DOHH2 (cell line): Measurements from ENCODE around the gene SSTR5.

Source experiments
- H3F3A ChIP-seq: fragments of 200-600 bp; sonication (generic), shearing (Covaris generic); 2 replicates; pipeline ENCODE4 v1.6.0; 2016; ENCODE audit warnings: antibody characterized with exemption, mild to moderate bottlenecking; ENCODE audit not compliant: control insufficient read depth, insufficient read depth
- H3K27ac ChIP-seq: fragments of 200-600 bp; sonication (generic); 2 replicates; pipeline ENCODE4 v1.5.1; 2014; ENCODE audit warnings: low read depth, mild to moderate bottlenecking, low read length, moderate library complexity
- H3K27me3 ChIP-seq: fragments of 200-600 bp; sonication (generic); 2 replicates; pipeline ENCODE4 v1.6.1; 2014; ENCODE audit warnings: mild to moderate bottlenecking, low read length, mixed read lengths; ENCODE audit not compliant: control insufficient read depth
- H3K36me3 ChIP-seq: fragments of 200-600 bp; sonication (generic); 2 replicates; pipeline ENCODE4 v1.6.1; 2014; ENCODE audit warnings: mild to moderate bottlenecking, low read length, moderate library complexity, mixed read lengths; ENCODE audit not compliant: control insufficient read depth
- H3K4me1 ChIP-seq: fragments of 200-600 bp; sonication (generic); 2 replicates; pipeline ENCODE4 v1.6.1; 2014; ENCODE audit warnings: mild to moderate bottlenecking, low read length, mixed read lengths; ENCODE audit not compliant: control insufficient read depth
- H3K4me2 ChIP-seq: fragments of 200-600 bp; sonication (generic); 2 replicates; pipeline ENCODE4 v1.6.0; 2014; ENCODE audit warnings: mild to moderate bottlenecking, low read length, moderate library complexity
- H3K4me3 ChIP-seq: fragments of 200-600 bp; sonication (generic); 2 replicates; pipeline ENCODE4 v1.5.1; 2014; ENCODE audit warnings: mild to moderate bottlenecking, low read length, mixed read lengths
- H3K79me2 ChIP-seq: fragments of 200-600 bp; sonication (generic); 2 replicates; pipeline ENCODE4 v1.6.1; 2014; ENCODE audit warnings: mild to moderate bottlenecking, low read length, mixed read lengths; ENCODE audit not compliant: control insufficient read depth
- H3K9me2 ChIP-seq: fragments of 200-600 bp; sonication (generic); replicated peaks from 2 replicates; pipeline ENCODE4 v1.6.1; 2014; ENCODE audit warnings: mild to moderate bottlenecking, low read length, mixed read lengths; ENCODE audit not compliant: control insufficient read depth
- H3K9me3 ChIP-seq: fragments of 200-600 bp; sonication (generic); 2 replicates; pipeline ENCODE4 v1.6.1; 2014; ENCODE audit warnings: antibody characterized with exemption, low read length, mixed read lengths; ENCODE audit not compliant: control insufficient read depth, insufficient read depth
- H4K20me1 ChIP-seq: fragments of 200-600 bp; sonication (generic); 2 replicates; pipeline ENCODE4 v1.6.0; 2014; ENCODE audit warnings: low read depth, mild to moderate bottlenecking, antibody characterized with exemption, low read length, moderate library complexity; ENCODE audit not compliant: control insufficient read depth, insufficient read depth
- CTCF ChIP-seq: fragments of 200-600 bp; sonication (generic); IDR thresholded peaks from one replicate; pipeline ENCODE4 v1.5.1; 2014; ENCODE audit warnings: antibody characterized with exemption, mild to moderate bottlenecking, low read depth, low read length; ENCODE audit not compliant: poor library complexity, severe bottlenecking
- EZH2phosphoT487 ChIP-seq: fragments of 200-600 bp; sonication (generic); IDR thresholded peaks from 2 replicates; pipeline ENCODE4 v1.6.1; 2017; ENCODE audit warnings: borderline replicate concordance, mild to moderate bottlenecking, antibody characterized with exemption, low read length, moderate library complexity, mixed read lengths

SSTR5 gene

GRCh38 chr16:1056196-1056595 lies 16.4 kb upstream of the SSTR5 start:
- no peaks in the 10 kb centered on the region for H3K27me3 ChIP-seq
- no peaks in the 10 kb centered on the region for H3K4me1 ChIP-seq
- no peaks in the 10 kb centered on the region for H3K9me2 ChIP-seq
- H3K4me3 ChIP-seq = no peak overlapping the region
- H3K79me2 ChIP-seq = no peaks in the 10 kb centered on the region
- no peak overlapping the region for H3K27ac ChIP-seq
- no peaks in the 10 kb centered on the region for H3K9me3 ChIP-seq
- no peak for TF ChIP-seq EZH2phosphoT487
- H3F3A ChIP-seq = no peaks in the 10 kb centered on the region
- no peak overlapping the region for H3K4me2 ChIP-seq
- H3K36me3 ChIP-seq = no peaks in the 10 kb centered on the region
- no peaks in the 10 kb centered on the region for H4K20me1 ChIP-seq

DNA sequence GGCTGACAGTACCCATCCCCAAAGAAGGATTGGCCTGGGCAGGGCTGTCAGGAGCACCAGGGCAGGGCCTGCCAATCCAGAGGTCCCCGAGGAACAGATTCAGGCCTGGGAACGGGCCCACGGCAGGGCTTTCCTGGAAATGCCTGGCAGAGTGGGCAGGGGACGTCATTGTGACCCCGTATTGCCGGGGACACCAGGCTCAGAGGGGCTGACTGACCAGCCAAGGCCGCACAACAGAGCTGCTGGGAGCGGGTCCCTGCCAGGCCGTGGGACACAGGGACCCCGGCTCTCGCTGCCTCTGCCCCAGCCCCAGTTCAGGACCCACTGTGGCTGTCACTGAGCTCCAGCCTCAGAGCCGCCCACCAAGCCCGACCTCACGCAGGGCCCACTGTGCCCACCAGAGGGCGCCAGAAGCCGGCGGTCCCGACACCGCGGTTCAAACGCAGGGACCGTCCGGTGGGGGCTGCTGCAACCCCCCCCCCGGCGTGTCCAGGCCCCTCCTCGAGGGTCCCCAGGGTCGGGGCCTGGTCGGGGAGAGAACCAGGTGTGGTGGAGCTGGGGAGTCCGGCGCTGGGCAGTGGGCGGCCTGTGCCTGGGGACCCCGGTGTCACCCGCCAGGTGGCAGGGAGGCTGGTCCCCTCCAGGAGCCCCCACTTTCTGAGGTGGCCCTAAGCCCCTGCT lies 15.2 kb upstream of the SSTR5 start:
- Histone ChIP-seq H3K4me1 (no peaks in the 10 kb centered on the region), H3K9me2 (no peaks in the 10 kb centered on the region), H3K36me3 (no peaks in the 10 kb centered on the region), H3K27ac (no peak overlapping the region), H3K4me3 (no peak overlapping the region), H4K20me1 (no peaks in the 10 kb centered on the region), H3K4me2 (no peak overlapping the region), H3K27me3 (no peaks in the 10 kb centered on the region), H3K9me3 (no peaks in the 10 kb centered on the region), H3K79me2 (no peaks in the 10 kb centered on the region), H3F3A (no peaks in the 10 kb centered on the region)
- TF ChIP-seq CTCF (peak; percentile 82), EZH2phosphoT487 (no peak)

DNA sequence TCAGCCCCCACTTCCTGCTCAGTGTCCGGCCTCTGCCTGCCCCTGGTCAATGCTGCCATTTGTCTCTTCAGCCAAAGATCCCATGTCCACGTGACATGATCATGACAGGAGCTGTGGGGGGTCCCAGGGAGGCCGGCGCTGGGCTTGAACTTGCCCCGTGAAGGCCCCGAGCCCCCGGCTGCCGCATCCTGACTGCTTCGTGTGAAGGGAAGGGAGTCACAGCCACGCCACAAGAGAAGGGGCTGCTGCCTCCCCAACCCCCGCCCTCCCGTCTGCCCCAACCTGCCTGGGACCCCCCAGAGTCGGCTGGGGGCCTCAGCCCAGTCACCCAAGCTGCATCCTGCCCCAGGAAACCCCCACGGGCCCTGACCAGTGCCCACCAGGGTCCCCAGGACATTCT lies 14.3 kb upstream of the SSTR5 start:
- Histone ChIP-seq H3K27me3 (no peaks in the 10 kb centered on the region), H3F3A (no peaks in the 10 kb centered on the region)
- TF ChIP-seq CTCF = no peak
- no peak for TF ChIP-seq EZH2phosphoT487

GRCh38 chr16:1059310-1059709 lies 13.2 kb upstream of the SSTR5 start:
- Histone ChIP-seq H3K36me3 (no peaks in the 10 kb centered on the region), H3K4me1 (no peaks in the 10 kb centered on the region), H3K27ac (no peak overlapping the region), H3K79me2 (no peaks in the 10 kb centered on the region), H3K9me2 (no peaks in the 10 kb centered on the region), H3K27me3 (no peaks in the 10 kb centered on the region), H3K4me3 (no peak overlapping the region), H3F3A (no peaks in the 10 kb centered on the region), H3K4me2 (no peak overlapping the region), H3K9me3 (no peaks in the 10 kb centered on the region), H4K20me1 (no peaks in the 10 kb centered on the region)
- TF ChIP-seq CTCF = no peak

More for the DNA sequence above, 14.3 kb upstream of the SSTR5 start:
- H3K4me3 ChIP-seq = no peak overlapping the region
- H4K20me1 ChIP-seq = no peaks in the 10 kb centered on the region
- no peaks in the 10 kb centered on the region for H3K9me3 ChIP-seq
- no peaks in the 10 kb centered on the region for H3K4me1 ChIP-seq
- no peaks in the 10 kb centered on the region for H3K36me3 ChIP-seq
- no peaks in the 10 kb centered on the region for H3K9me2 ChIP-seq
- no peak overlapping the region for H3K4me2 ChIP-seq
- no peaks in the 10 kb centered on the region for H3K79me2 ChIP-seq
- no peak overlapping the region for H3K27ac ChIP-seq
